GM23248 (cell line): Measurements from ENCODE around the gene TTC39B.

Source experiments
- EZH2 ChIP-seq: fragments of 200-600 bp; sonication (generic); IDR thresholded peaks from 2 replicates; pipeline ENCODE4 v1.6.1; 2018; ENCODE audit warnings: antibody characterized with exemption, mild to moderate bottlenecking; ENCODE audit not compliant: insufficient read depth, poor library complexity, severe bottlenecking
- EZH2phosphoT487 ChIP-seq: fragments of 200-600 bp; sonication (generic); IDR thresholded peaks from 2 replicates; pipeline ENCODE4 v1.6.1; 2018; ENCODE audit warnings: antibody characterized with exemption, moderate library complexity, mild to moderate bottlenecking, low read depth; ENCODE audit not compliant: insufficient read depth

DNA sequence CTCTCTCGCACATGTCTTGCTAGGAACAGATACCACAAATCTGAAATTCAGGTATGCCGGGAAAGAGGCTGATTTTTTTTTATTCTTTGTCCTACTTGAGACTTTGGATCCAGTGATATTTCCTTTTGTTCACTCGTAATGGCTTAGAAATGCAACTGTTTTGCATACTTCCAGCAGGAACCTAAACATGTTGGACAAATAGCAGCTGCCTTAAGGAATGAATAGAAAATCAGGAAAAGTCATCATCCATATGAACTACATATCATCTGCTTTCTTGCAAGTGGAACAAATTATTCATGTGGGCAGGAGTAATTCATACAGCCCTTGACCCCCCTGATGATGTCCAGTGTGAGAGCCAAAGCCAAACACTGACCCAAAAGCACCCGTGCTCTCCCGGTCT lies 17.4 kb downstream of the TTC39B start:
- TF ChIP-seq EZH2phosphoT487 = no peak
- TF ChIP-seq EZH2 = no peak
